T-helper 9 cell (primary cell): Measurements from ENCODE around the gene ACTR1B.
"Not testable (repeated sequence)": the region's sequence is repeated elsewhere in the genome, so short reads cannot be mapped to it uniquely, and the experiment has no call there.

Source experiments
- DNase-seq: peaks from one replicate; pipeline ENCODE4 v3.0.0-alpha.2; 2020

Gene ACTR1B

GRCh38 chr2:97608745-97609144, 55.1 kb downstream of the ACTR1B start:
- DNase-seq, result not testable (repeated sequence)
